Esophagus squamous epithelium (tissue), 4 donors: ENCODE measurements around the gene HRC.

Source experiments
- CTCF ChIP-seq, 6 experiments: fragments of 450-650 bp in 4 of 6; fragments of 200-600 bp in 2 of 6; sonication (generic) in 2 of 6; IDR thresholded peaks; one replicate each; pipeline ENCODE4 v1.5.1; 2016 to 2019; ENCODE audit warnings: antibody characterized with exemption in 6 of 6, mild to moderate bottlenecking in 4 of 6, moderate library complexity in 4 of 6
- POLR2A ChIP-seq, 4 donors: fragments of 450-650 bp; IDR thresholded peaks; one replicate each; pipeline ENCODE4 v1.6.1; 2017; ENCODE audit warnings: antibody characterized with exemption in 4 of 4, mild to moderate bottlenecking in 4 of 4, moderate library complexity in 3 of 4

GRCh38 chr19:49188626-49189200 is 33.5 kb upstream of the HRC start:
- no peak for TF ChIP-seq CTCF (IDR thresholded peaks at IDR 0.05)
- TF ChIP-seq POLR2A (IDR thresholded peaks at IDR 0.05), result no peak
